GM21717 (cell line): Measurements from ENCODE around the gene RER1.

Experiments used
- ATAC-seq: cut with Tn5 transposase; IDR thresholded peaks from one replicate; pipeline ENCODE4 v1.9.1; 2021; ENCODE audit warnings: mild to moderate bottlenecking, moderate library complexity; ENCODE audit not compliant: unreplicated experiment

RER1 gene

DNA sequence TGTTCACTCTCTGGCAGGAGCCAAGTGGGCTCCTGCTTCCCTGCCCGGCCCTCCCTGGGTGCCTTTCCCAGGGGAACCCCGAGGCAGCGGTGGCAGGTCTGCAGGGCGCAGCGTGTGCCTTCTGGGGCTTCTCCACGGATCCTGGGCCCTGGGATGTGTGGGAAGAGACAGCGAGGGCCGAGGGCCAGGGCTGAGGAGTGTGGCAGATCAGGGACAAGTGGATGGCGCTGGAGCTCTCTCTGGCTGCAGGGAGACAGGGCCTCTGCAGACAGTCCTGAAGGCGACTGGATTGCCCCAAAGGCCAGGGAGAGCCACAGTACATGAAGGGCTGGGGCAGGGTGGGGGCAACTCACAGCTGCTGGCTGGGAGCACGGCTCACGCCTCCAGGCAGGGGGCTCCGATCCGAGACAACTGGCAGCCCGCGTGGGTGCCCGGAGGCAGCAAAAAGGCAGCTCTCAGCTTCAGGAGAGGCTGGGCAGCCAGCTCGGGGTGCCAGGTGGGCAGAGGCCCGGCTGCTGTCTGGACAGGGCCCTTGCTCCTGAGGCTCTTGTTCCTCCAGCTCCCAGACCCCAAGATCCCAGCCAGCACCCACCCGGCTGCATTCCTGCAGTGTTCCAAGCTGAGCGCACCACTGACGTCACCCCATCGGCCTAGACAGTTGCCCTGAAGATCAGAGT, 16.3 kb upstream of the RER1 start:
- no peak for ATAC-seq

DNA sequence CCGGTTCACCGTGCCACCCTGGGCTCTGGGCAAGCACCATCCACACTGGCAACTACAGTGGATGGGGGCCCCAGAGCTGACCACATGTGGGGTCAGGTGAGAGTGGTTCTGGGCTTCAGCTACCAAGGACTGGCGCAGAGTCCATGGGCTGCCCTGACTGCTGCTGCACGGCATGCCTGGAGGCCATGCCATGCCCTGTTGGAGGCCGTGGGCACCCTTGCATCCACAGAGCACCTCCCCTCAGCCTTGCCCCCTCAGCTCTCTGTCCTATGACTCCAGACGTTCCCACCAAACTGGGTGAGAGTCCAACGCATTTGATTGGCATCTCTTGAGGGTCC, 15.7 kb upstream of the RER1 start:
- no peak for ATAC-seq

GRCh38 chr1:2376261-2376741, 15.3 kb upstream of the RER1 start:
- no peak for ATAC-seq

- no peak for ATAC-seq
Measured at GRCh38 chr1:2376931-2377672, 14.5 kb upstream of the RER1 start.

- ATAC-seq, result no peak
Measured at GRCh38 chr1:2377751-2378440, 13.7 kb upstream of the RER1 start.

DNA sequence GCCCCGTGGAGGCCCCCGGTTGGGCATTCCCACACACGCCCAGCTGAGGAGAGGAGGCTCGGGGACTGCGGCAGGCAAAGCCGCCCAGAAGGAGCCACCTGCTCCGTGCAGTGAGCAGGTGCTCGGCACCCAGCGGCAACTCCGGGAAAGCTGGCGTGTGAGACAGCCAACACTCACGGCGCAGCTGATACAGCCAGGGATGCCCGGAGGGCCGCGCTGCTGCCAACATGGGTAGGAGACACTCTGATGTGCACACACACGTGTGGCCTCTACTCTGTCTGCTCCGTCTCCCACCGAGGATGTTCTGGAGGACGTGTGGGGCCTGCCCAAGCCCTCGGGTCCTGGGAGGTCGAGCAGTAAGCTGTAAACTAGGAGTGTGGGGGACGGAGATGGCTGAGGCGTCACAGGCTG, 13.2 kb upstream of the RER1 start:
- ATAC-seq, result no peak

DNA sequence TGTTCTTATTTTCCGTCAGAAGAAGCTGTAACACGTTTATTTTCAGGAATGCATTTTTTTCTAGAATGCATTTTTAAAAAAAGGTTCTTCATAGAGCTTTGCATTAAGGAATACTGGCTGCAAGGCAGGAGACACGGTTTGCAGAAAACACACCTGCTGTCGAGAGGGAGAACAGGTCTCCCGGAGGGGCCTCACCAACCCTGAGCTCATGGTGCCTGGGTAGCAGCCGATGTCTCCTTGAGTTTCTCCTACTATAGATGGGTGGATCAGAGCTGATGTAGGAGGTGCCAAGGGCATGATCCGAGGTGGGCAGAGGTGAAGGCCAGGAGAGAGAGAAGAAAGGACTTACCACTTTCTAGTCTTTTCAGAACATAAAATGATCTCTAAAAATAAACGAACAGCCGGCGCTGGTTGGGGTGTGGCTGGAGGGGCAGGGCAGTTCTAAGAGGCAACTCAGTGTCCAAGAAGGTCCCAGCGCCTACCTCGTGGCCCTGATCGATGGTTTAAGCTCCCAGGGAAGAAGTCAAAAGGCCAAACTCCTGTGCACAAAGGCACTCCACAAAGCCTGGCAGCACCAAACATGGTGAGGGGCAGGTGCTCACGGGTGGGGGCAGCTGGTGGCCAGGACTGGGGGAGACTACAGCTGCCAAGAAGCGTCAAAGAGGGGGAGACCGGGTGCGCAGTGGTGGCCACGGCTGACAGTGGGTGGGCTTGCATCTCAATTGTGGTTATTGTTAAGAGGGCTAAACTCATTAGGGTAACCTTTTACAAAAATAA, 12.5 kb upstream of the RER1 start:
- ATAC-seq, result no peak

DNA sequence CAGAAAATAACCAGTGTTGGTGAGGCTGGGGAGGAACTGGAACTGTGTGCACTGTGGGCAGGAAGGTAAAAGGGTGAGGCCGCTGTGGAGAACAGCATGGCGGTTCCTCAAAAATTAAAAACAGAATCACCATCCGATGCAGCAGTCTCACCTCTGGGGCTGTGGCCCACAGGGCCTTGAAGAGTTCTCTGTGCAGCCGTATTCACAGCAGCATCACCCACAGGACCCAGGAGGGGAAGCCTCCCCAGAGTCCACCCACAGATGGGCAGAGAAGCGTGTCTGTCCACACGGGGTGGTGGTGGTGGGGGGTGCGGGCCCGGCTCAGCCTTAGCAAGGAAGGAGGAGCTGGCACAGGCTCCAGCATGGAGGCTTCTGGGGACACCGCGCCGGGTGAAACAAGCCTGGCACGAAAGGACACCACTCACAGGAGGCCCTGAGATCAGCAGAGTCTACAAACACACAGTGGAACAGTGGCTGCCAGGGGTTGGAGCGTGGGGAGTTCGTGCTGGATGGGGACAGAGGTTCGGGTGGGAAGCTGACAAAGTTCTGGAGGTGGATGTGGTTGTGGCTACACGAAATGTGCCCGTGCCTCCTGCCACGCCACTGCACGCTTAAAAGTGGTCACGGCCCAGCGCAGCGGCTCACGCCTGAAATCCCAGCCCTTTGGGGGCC, 11.8 kb upstream of the RER1 start:
- ATAC-seq, result no peak

GRCh38 chr1:2380816-2381591, 10.6 kb upstream of the RER1 start:
- ATAC-seq, result no peak

- ATAC-seq, result no peak
Measured at GRCh38 chr1:2381741-2382620, 9.7 kb upstream of the RER1 start.

GRCh38 chr1:2382621-2383361, 8.8 kb upstream of the RER1 start:
- ATAC-seq, result no peak

GRCh38 chr1:2383576-2383975, 8.1 kb upstream of the RER1 start:
- ATAC-seq, result no peak

- no peak for ATAC-seq
Measured at GRCh38 chr1:2384130-2384860, 7.3 kb upstream of the RER1 start.

GRCh38 chr1:2384941-2385481, 6.6 kb upstream of the RER1 start:
- no peak for ATAC-seq

GRCh38 chr1:2385606-2386280, 5.9 kb upstream of the RER1 start:
- no peak for ATAC-seq
